NCI-H1048 (cell line): ENCODE data around the gene SIK1.
"Not testable (repeated sequence)": the region's sequence is repeated elsewhere in the genome, so short reads cannot be mapped to it uniquely, and the experiment has no call there.

Experiments
- DNase-seq: peaks from one replicate; lab custom pipeline; 2025; lab: John Stamatoyannopoulos, UW

SIK1 gene

GRCh38 chr21:43426404-43427241, at the start of gene SIK1:
SIK1 (minus strand) TSS chr21:43427131; CDS start chr21:43426178, 953 bp downstream.
- DNase-seq: not testable (repeated sequence)

- DNase-seq: not testable (repeated sequence)
Observed at GRCh38 chr21:43471597-43472242, 44.8 kb upstream of the SIK1 start.

- DNase-seq: not testable (repeated sequence)
Observed at GRCh38 chr21:43469719-43470458, 43.0 kb upstream of the SIK1 start.

DNA sequence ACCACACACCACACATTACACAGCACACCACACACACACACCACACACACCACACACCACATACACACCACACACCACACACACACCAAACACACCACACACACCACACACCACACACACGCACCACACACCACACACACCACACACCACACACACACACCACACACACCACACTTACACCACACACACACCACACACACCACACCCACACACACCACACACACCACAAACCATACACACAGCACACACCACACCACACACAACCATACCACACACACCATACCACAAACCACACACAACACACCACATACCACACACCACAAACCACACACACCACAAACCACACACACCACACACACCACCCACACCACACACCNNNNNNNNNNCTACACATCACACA, 40.9 kb upstream of the SIK1 start:
- no peak for DNase-seq

- not testable (repeated sequence) for DNase-seq
Observed at GRCh38 chr21:43465159-43465558, 38.2 kb upstream of the SIK1 start.

GRCh38 chr21:43463498-43464261, 36.7 kb upstream of the SIK1 start:
- DNase-seq: not testable (repeated sequence)

- not testable (repeated sequence) for DNase-seq
Observed at GRCh38 chr21:43462932-43463331, 36.0 kb upstream of the SIK1 start.

DNA sequence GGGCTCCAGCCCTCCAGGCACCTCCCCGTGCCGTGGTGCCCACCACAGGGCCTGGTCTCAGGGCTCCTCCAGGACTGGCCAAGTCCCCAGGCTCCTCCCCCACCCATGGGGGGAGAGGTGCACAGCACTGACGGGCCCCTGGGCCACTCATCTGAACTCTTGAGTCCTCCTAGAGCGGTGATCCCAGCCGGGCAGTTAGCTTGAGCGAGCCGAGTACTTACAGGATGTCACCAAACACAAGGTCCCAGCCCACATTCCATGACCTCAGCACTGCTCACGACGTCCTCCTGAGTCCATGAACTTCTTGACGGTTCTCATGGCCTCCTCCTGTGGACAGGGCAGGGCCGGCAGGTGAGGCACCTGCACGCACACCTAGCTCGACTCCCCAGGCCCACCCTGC, 33.5 kb upstream of the SIK1 start:
- not testable (repeated sequence) for DNase-seq

DNA sequence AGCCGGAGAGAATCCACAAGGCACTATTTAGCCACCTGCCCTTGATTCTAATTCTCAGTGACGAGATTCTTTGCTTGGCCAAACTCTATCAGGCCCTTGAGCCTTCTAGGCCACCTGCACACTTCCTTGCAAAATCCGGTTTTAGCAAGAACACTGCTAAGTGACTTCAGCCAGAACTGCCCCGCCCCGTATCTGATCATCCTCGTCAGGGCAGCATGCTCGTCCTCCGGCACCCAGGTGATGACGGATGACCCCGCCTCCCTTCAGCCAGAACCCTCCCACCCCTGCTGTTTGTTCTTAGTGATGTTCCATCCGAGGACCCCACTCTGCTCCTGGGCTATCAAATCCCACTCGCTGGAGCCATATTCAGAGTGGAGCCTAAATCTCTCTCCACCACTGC, 32.1 kb upstream of the SIK1 start:
- not testable (repeated sequence) for DNase-seq

- DNase-seq: not testable (repeated sequence)
Observed at GRCh38 chr21:43456616-43457314, 29.8 kb upstream of the SIK1 start.

GRCh38 chr21:43455717-43456116, 28.8 kb upstream of the SIK1 start:
- DNase-seq: not testable (repeated sequence)

DNA sequence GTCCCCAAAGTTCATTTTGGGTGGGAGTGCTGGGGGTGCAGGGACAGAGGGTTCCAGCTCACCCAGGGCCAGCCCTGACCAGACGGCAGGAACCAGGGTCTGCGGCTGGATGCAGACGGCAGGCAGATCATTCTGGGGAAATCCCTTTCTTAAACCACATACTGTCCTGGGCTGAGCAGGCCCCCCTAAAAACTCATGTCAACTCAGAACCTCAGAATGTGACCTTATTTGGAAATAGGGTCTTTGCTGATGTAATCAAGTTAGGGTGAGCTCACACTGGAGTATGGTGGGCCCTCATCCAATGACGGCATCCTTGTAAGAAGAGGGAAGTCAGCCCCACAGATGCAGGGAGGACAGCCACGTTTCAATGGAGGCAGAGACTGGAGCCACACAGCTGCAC, 27.2 kb upstream of the SIK1 start:
- DNase-seq: not testable (repeated sequence)

DNA sequence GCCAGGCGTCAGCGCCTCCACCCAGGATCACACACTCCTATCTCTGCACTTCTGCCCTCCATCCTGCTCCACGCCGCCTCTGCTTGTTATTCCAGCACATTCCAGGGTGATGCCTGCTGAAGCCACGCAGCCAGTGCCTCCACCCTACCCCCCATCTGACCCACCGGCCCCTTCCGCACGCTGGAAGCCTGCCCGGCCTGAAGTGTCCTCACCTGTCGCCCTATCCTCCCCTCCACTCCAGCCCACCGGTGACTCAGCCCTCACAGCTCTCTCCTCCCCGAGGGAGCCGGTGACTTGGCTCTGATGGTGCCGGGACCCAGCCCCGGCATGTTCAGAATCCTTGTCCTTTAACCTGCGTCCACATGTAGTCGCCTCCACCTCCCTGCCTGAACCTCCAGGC, 24.9 kb upstream of the SIK1 start:
- DNase-seq: not testable (repeated sequence)

DNA sequence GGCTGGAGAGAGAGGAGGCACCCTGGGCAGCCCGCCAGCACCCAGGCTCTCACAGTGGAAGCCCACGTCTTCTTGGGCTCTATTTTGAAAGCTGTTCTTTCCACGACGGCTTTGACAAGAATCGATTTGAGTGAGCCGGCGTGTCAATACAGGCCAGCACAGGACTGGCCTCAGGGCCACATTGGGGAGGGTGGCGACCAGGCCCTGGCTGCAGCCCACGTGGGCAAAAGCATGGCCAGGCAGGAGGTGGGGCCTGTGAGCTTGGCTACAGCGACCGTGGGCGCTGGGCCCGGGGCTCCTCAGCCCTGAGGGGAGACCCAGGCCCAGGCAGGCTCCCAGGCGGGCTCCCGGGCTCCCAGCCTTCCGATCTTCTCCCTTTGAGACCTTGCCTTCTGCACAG, 23.4 kb upstream of the SIK1 start:
- not testable (repeated sequence) for DNase-seq

DNA sequence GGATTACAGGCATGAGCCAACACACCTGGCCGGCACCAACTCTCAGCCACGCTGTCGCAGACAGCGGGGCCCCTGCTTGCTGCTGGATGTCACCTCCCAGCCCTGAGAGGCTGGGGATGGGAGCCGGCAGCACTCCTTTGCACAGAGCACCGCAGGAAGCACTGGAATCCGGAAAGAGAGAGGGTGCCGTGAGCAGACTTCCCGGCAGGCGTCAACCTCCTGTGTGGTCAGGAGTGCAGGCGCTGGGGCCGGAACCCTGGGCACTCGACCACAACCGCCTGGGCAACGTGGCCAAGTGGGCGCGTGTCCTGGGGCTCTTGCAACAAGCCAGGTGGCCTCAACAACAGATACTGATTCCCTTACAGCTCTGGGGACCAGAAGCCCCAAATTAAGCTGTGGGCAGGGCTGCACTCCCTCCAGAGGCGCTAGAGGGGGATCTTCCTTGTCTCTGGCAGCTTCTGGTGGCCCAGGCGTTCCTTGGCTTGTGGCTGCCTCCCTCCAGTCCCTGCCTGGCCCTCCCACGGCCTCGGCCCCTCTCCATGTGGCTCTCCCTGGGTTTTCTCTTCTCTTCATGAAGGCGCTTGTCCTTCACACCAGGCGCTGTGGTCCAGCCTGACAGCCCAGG, 20.5 kb upstream of the SIK1 start:
- DNase-seq: not testable (repeated sequence)

DNA sequence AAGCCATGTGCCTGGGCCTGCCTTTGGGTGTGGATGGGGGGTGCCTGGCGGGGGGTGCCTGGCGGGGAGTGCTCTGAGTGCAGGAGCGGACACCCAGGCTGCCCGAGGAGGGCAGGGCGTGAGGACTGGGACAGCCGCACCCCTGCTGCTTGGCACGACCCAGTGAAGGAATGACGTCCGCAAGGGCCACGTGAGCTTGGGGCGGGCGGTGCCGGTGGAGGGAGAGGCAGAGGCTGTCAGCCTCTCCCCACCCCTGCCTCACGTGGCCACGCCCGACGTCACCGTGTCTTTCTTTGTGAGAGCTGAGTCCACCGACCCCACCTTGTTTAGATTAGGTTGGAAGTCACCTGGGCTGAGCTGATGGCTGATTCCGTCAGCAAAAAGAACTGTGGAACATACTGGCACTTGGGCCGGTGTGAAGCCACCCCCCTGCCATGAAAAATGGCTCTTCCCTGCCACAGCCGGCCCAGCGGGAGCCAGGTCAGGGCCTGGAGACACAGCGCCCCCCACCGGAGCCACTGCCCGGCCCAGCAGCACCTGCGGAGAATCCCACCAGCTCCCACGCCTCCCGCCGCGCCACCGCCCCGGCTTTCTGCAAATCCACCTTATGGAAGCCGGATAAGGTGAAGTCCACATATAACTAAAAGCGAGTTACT, 19.5 kb upstream of the SIK1 start:
- DNase-seq: not testable (repeated sequence)

- DNase-seq: not testable (repeated sequence)
Observed at GRCh38 chr21:43444524-43444923, 17.6 kb upstream of the SIK1 start.

GRCh38 chr21:43442571-43442970, 15.6 kb upstream of the SIK1 start:
- DNase-seq: not testable (repeated sequence)

DNA sequence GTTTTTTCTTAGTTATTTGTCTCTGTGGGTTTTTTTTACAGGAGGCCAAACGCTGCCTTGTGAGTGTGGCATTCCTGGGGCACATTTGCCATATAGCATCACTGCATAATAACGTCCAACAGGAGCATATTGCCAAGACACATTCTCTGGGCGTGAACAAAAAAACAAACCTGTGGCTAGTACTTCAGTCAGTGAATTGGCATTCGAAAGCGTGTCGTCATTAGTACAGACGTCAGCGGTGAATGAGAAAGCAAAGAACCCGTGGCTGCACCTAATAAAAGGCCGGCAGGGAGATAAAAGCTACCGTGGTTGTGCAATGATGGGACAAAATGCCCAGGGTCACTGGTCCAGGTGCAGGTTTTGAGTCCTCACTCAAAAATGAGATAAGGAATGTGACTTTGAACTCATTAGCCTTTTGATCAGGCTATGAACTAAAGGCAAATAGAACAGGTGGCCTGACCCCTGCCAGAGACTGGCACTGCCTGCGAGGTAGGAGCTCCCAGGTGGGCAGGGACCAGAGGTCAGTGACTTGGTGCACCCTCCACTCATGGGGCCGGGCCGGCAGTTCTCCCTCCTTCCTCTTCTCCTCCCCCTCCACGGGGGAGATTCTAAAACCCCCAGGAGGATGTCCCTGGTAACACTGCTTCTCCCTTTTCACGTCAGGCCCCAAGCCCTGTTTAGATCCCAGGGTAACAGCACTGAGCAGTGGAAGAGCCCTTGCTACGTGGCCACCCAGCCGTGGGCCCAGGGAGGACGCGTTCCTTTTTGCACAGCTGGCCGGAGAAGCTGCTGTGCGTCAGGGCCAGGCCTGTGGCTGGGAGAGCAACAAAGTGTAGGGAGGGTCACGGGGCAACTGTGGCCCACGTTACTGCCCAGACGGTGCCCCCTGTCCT, 14.2 kb upstream of the SIK1 start:
- not testable (repeated sequence) for DNase-seq
